WTC11 (cell line): ENCODE results near the gene SETD2.

Source experiments
- CREB1 ChIP-seq: sonication (generic); formaldehyde crosslinking; IDR thresholded peaks from 2 replicates; pipeline ENCODE4 v1.8.0; 2023; ENCODE audit warnings: mild to moderate bottlenecking, missing genetic modification reagents
- CREM ChIP-seq: sonication (generic); formaldehyde crosslinking; IDR thresholded peaks from 2 replicates; pipeline ENCODE4 v1.8.1; 2022; ENCODE audit warnings: mild to moderate bottlenecking, missing genetic modification reagents, moderate library complexity
- CTCF ChIP-seq: fragments of 200-600 bp; IDR thresholded peaks from 2 replicates; pipeline ENCODE4 v1.8.0; 2022; ENCODE audit warnings: antibody characterized with exemption
- FOXJ3 ChIP-seq: sonication (generic); formaldehyde crosslinking; IDR thresholded peaks from 2 replicates; pipeline ENCODE4 v1.9.0; 2021; ENCODE audit warnings: missing genetic modification reagents, mild to moderate bottlenecking, borderline replicate concordance
- JUN ChIP-seq: sonication (generic); formaldehyde crosslinking; IDR thresholded peaks from 2 replicates; pipeline ENCODE4 v1.8.0; 2023; ENCODE audit warnings: mild to moderate bottlenecking, missing genetic modification reagents
- USF2 ChIP-seq: sonication (generic); formaldehyde crosslinking; IDR thresholded peaks from 2 replicates; pipeline ENCODE4 v1.8.1; 2023; ENCODE audit warnings: mild to moderate bottlenecking, missing genetic modification reagents, moderate library complexity
- ZNF532 ChIP-seq: fragments of 250-450 bp; sonication (Bioruptor Pico); IDR thresholded peaks from 2 replicates; pipeline ENCODE4 v1.9.0; 2021; ENCODE audit warnings: mild to moderate bottlenecking, borderline replicate concordance

- TF ChIP-seq CTCF = no peak
- TF ChIP-seq JUN (CRISPR knock-in tag) = no peak
- TF ChIP-seq CREB1 (CRISPR knock-in tag) = no peak
- TF ChIP-seq CREM (CRISPR knock-in tag) = no peak
- TF ChIP-seq USF2 (CRISPR knock-in tag) = no peak
- no peak for TF ChIP-seq FOXJ3
- no peak for TF ChIP-seq ZNF532 (CRISPR knock-in tag)
Observed at GRCh38 chr3:47015151-47015550, 148.8 kb downstream of the SETD2 start.
